ENCODE results near the gene MAST4. TPM values are rescaled to one million over a fixed set of nuclear protein-coding genes. Genes with fewer than 3 reads are reported as not detected.

Gene MAST4
- total RNA-seq, 1 donor from 2014 or later, result 0.99 TPM

- Mint-ChIP-seq H3K36me3 (peaks cover 4% of the 10 kb centered on the region), H3K9me3 (no peaks in the 10 kb centered on the region), H3K27ac (no peak overlapping the region), H3K27me3 (ENCODE audit: insufficient read depth, low read depth) (no peaks in the 10 kb centered on the region), H3K4me1 (peaks cover 5% of the 10 kb centered on the region), H3K4me3 (no peak overlapping the region)
- H3K4me3 ChIP-seq, result no peak overlapping the region
- H2AFZ ChIP-seq (replicated peaks), result no peak overlapping the region
- no peak overlapping the region for H3K4me2 ChIP-seq
- H3K27ac ChIP-seq, result no peak overlapping the region
- H3K4me1 ChIP-seq, result peaks cover 12% of the 10 kb centered on the region
- H3K36me3 ChIP-seq, result no peaks in the 10 kb centered on the region
- no peak for DNase-seq (ENCODE audit: low spot score)
- H3F3A ChIP-seq (ENCODE audit: low read depth), result no peaks in the 10 kb centered on the region
- TF ChIP-seq EZH2phosphoT487 (IDR thresholded peaks at IDR 0.05) (no peak), EZH2 (IDR thresholded peaks at IDR 0.05) (no peak), CTCF (IDR thresholded peaks at IDR 0.05) (no peak)
- H3K9me3 ChIP-seq (ENCODE audit: low read depth), result no peaks in the 10 kb centered on the region
- no peaks in the 10 kb centered on the region for H3K79me2 ChIP-seq (ENCODE audit: low read depth)
- no peaks in the 10 kb centered on the region for H3K27me3 ChIP-seq
- no peak overlapping the region for H3K9ac ChIP-seq
- H4K20me1 ChIP-seq (ENCODE audit: low read depth), result no peaks in the 10 kb centered on the region
These were observed 454.4 kb downstream of the MAST4 start for GRCh38 chr5:67050635-67051034.

- no peaks in the 10 kb centered on the region for H3K9me3 ChIP-seq (ENCODE audit: low read depth)
- no peak overlapping the region for H3K4me3 ChIP-seq
- no peak for TF ChIP-seq EZH2 (IDR thresholded peaks at IDR 0.05)
- TF ChIP-seq CTCF (IDR thresholded peaks at IDR 0.05), result no peak
- TF ChIP-seq EZH2phosphoT487 (IDR thresholded peaks at IDR 0.05), result no peak
- Mint-ChIP-seq H3K36me3 (peaks cover 4% of the 10 kb centered on the region), H3K9me3 (no peaks in the 10 kb centered on the region), H3K27ac (no peak overlapping the region), H3K4me3 (no peak overlapping the region), H3K4me1 (peaks cover 5% of the 10 kb centered on the region), H3K27me3 (ENCODE audit: insufficient read depth, low read depth) (no peaks in the 10 kb centered on the region)
- H3K4me2 ChIP-seq, result no peak overlapping the region
- no peak overlapping the region for H3K27ac ChIP-seq
- DNase-seq (ENCODE audit: low spot score), result no peak
- H2AFZ ChIP-seq (replicated peaks), result no peak overlapping the region
- no peaks in the 10 kb centered on the region for H4K20me1 ChIP-seq (ENCODE audit: low read depth)
- no peaks in the 10 kb centered on the region for H3K79me2 ChIP-seq (ENCODE audit: low read depth)
- no peak overlapping the region for H3K9ac ChIP-seq
- no peaks in the 10 kb centered on the region for H3K36me3 ChIP-seq
- no peaks in the 10 kb centered on the region for H3K27me3 ChIP-seq
- H3K4me1 ChIP-seq, result peaks cover 12% of the 10 kb centered on the region
- H3F3A ChIP-seq (ENCODE audit: low read depth), result no peaks in the 10 kb centered on the region
These were observed 455.0 kb downstream of the MAST4 start for GRCh38 chr5:67051164-67051563.

GRCh38 chr5:67052034-67052433 is 455.8 kb downstream of the MAST4 start:
- Mint-ChIP-seq H3K4me1 (peaks cover 5% of the 10 kb centered on the region), H3K27ac (no peak overlapping the region), H3K4me3 (no peak overlapping the region), H3K36me3 (peaks cover 4% of the 10 kb centered on the region), H3K27me3 (ENCODE audit: insufficient read depth, low read depth) (no peaks in the 10 kb centered on the region), H3K9me3 (no peaks in the 10 kb centered on the region)
- H3K36me3 ChIP-seq, result no peaks in the 10 kb centered on the region
- no peak overlapping the region for H3K27ac ChIP-seq
- H2AFZ ChIP-seq (replicated peaks), result no peak overlapping the region
- H3K4me3 ChIP-seq, result no peak overlapping the region
- no peaks in the 10 kb centered on the region for H3K27me3 ChIP-seq
- H3F3A ChIP-seq (ENCODE audit: low read depth), result no peaks in the 10 kb centered on the region
- H3K9me3 ChIP-seq (ENCODE audit: low read depth), result no peaks in the 10 kb centered on the region
- H3K79me2 ChIP-seq (ENCODE audit: low read depth), result no peaks in the 10 kb centered on the region
- no peaks in the 10 kb centered on the region for H4K20me1 ChIP-seq (ENCODE audit: low read depth)
- no peak overlapping the region for H3K9ac ChIP-seq
- DNase-seq (ENCODE audit: low spot score), result no peak
- TF ChIP-seq EZH2phosphoT487 (IDR thresholded peaks at IDR 0.05) (no peak), EZH2 (IDR thresholded peaks at IDR 0.05) (no peak), CTCF (IDR thresholded peaks at IDR 0.05) (no peak)
- no peak overlapping the region for H3K4me2 ChIP-seq
- peaks cover 10% of the 10 kb centered on the region for H3K4me1 ChIP-seq

Measured in neural progenitor cell (in vitro differentiated cells).